ENCODE measurements around the gene NUBPL. TPM values are rescaled to one million over a fixed set of nuclear protein-coding genes. Genes with fewer than 3 reads are reported as not detected.

The NUBPL gene
- total RNA-seq (2014; rRNA removed; shearing (Covaris generic)), result 16.0 and 17.2 TPM in 2 replicates
- polyA plus RNA-seq (2014; cell fraction: nucleus; rRNA removed), result 16.1 and 20.6 TPM in 2 replicates

- DNase-seq (ENCODE audit: extremely low read depth, low read depth), result peak; percentile 90
Observed at GRCh38 chr14:31561155-31561846, at the start of gene NUBPL. NUBPL (plus strand) TSS chr14:31561404; CDS start chr14:31561440, 36 bp downstream.

GRCh38 chr14:31527087-31527486, 34.1 kb upstream of the NUBPL start:
- DNase-seq (ENCODE audit: extremely low read depth, low read depth), result no peak

GRCh38 chr14:31527546-31527945, 33.7 kb upstream of the NUBPL start:
- DNase-seq (ENCODE audit: extremely low read depth, low read depth), result no peak

- no peak for DNase-seq (ENCODE audit: extremely low read depth, low read depth)
Observed at GRCh38 chr14:31529053-31529452, 32.2 kb upstream of the NUBPL start.

GRCh38 chr14:31530136-31530535, 31.1 kb upstream of the NUBPL start:
- DNase-seq (ENCODE audit: extremely low read depth, low read depth), result no peak

GRCh38 chr14:31536201-31536960, 24.8 kb upstream of the NUBPL start:
- no peak for DNase-seq (ENCODE audit: extremely low read depth, low read depth)

GRCh38 chr14:31541702-31542101, 19.5 kb upstream of the NUBPL start:
- DNase-seq (ENCODE audit: extremely low read depth, low read depth), result no peak

- no peak for DNase-seq (ENCODE audit: extremely low read depth, low read depth)
Observed at GRCh38 chr14:31543969-31544799, 17.0 kb upstream of the NUBPL start.

- no peak for DNase-seq (ENCODE audit: extremely low read depth, low read depth)
Observed at GRCh38 chr14:31544816-31545215, 16.4 kb upstream of the NUBPL start.

- no peak for DNase-seq (ENCODE audit: extremely low read depth, low read depth)
Observed at GRCh38 chr14:31545328-31545727, 15.9 kb upstream of the NUBPL start.

- DNase-seq (ENCODE audit: extremely low read depth, low read depth), result no peak
Observed at GRCh38 chr14:31549817-31550216, 11.4 kb upstream of the NUBPL start.

- DNase-seq (ENCODE audit: extremely low read depth, low read depth), result no peak
Observed at GRCh38 chr14:31550589-31550988, 10.6 kb upstream of the NUBPL start.

- DNase-seq (ENCODE audit: extremely low read depth, low read depth), result no peak
Observed at GRCh38 chr14:31556191-31556590, 5.0 kb upstream of the NUBPL start.

- DNase-seq (ENCODE audit: extremely low read depth, low read depth), result no peak
Observed at GRCh38 chr14:31559939-31560338, 1.3 kb upstream of the NUBPL start.

GRCh38 chr14:31560759-31561154, 447 bp upstream of the NUBPL start:
- DNase-seq (ENCODE audit: extremely low read depth, low read depth), result no peak

- DNase-seq (ENCODE audit: extremely low read depth, low read depth), result no peak
Observed at GRCh38 chr14:31564194-31564593, 3.0 kb downstream of the NUBPL start.

GRCh38 chr14:31566456-31566855, 5.3 kb downstream of the NUBPL start:
- no peak for DNase-seq (ENCODE audit: extremely low read depth, low read depth)

GRCh38 chr14:31567655-31568054, 6.5 kb downstream of the NUBPL start:
- no peak for DNase-seq (ENCODE audit: extremely low read depth, low read depth)

GRCh38 chr14:31568161-31568560, 7.0 kb downstream of the NUBPL start:
- no peak for DNase-seq (ENCODE audit: extremely low read depth, low read depth)

- DNase-seq (ENCODE audit: extremely low read depth, low read depth), result no peak
Observed at GRCh38 chr14:31568671-31569070, 7.5 kb downstream of the NUBPL start.

GRCh38 chr14:31572955-31573354, 11.8 kb downstream of the NUBPL start:
- no peak for DNase-seq (ENCODE audit: extremely low read depth, low read depth)

Measured in NCI-H460 (cell line).